ENCODE results near the gene COL6A2. TPM values are rescaled to one million over a fixed set of nuclear protein-coding genes. Genes with fewer than 3 reads are reported as not detected.
A peak's percentile ranks its signal among the peaks of the same experiment; 100 is the strongest.

The COL6A2 gene
- total RNA-seq, 1 experiment from 2014 or later, result 129 TPM

- Histone ChIP-seq H4K20me1 (ENCODE audit: control insufficient read depth, insufficient read depth, insufficient read length) (no peaks in the 10 kb centered on the region), H3K23me2 (ENCODE audit: insufficient read length, low read depth, low read length, poor library complexity, severe bottlenecking) (no peaks in the 10 kb centered on the region), H2BK5ac (ENCODE audit: insufficient read length, low read length) (no peak overlapping the region), H4K5ac (ENCODE audit: insufficient read length, low read depth, low read length) (no peak overlapping the region), H3K18ac (ENCODE audit: insufficient read length, low read depth, low read length) (no peak overlapping the region), H2BK20ac (ENCODE audit: low read depth, low read length, poor library complexity, severe bottlenecking) (no peak overlapping the region), H3K27me3 (ENCODE audit: insufficient read depth, low read length) (no peaks in the 10 kb centered on the region), H2BK15ac (ENCODE audit: low read depth, low read length) (no peak overlapping the region), H3K4me2 (ENCODE audit: insufficient read depth, insufficient read length, low read length) (no peak overlapping the region), H4K91ac (ENCODE audit: insufficient read length, low read depth, low read length) (no peak overlapping the region), H3K9me3 (ENCODE audit: control insufficient read depth, low read depth, low read length) (no peaks in the 10 kb centered on the region), H3K79me1 (ENCODE audit: insufficient read depth, low read depth, low read length, poor library complexity, severe bottlenecking) (no peaks in the 10 kb centered on the region), H3K23ac (ENCODE audit: insufficient read length, low read depth, low read length) (no peak overlapping the region), H3K9ac (ENCODE audit: extremely low read depth, insufficient read length, low read length) (no peak overlapping the region), H2BK120ac (ENCODE audit: low read depth, low read length, poor library complexity, severe bottlenecking) (no peak overlapping the region), H3K14ac (ENCODE audit: insufficient read depth, low read length) (no peak overlapping the region), H2BK12ac (ENCODE audit: insufficient read length, low read depth, low read length) (no peak overlapping the region), H4K8ac (replicated peaks; ENCODE audit: insufficient read length, low read depth, low read length) (no peak overlapping the region), H3K27ac (ENCODE audit: insufficient read length, low read depth, low read length) (no peak overlapping the region), H2AK5ac (ENCODE audit: insufficient read length, low read length) (no peak overlapping the region), H3K56ac (ENCODE audit: insufficient read length, low read depth, low read length) (no peak overlapping the region), H2AFZ (ENCODE audit: low read length) (no peak overlapping the region), H3K79me2 (ENCODE audit: insufficient read depth, low read length) (no peaks in the 10 kb centered on the region), H3K4me1 (ENCODE audit: insufficient read depth, low read length) (no peaks in the 10 kb centered on the region), H3T11ph (ENCODE audit: low read length) (no peak overlapping the region), H3K4ac (ENCODE audit: low read depth, low read length) (no peak overlapping the region)
- 100% methylated on average over 1 of the region's 16 CpGs for WGBS (ENCODE audit: extremely low coverage, insufficient read length, low lambda C conversion rate)
- H3K4me1 Mint-ChIP-seq, result peaks cover 0 to 15% of the 10 kb centered on the region in 2 experiments; a peak in 2 of 4 replicates
- TF ChIP-seq CTCF (conservative IDR thresholded peaks at IDR 0.05), result no peak
- H3K36me3 Mint-ChIP-seq (ENCODE audit: insufficient read depth in 1 of 3, low read depth in 3 of 3), result peaks cover 9 to 46% (median 17%) of the 10 kb centered on the region in 3 experiments
- H3K4me3 Mint-ChIP-seq, result no peak overlapping the region
- no peaks in the 10 kb centered on the region for H3K27me3 Mint-ChIP-seq (ENCODE audit: low read depth)
- peak; percentile 20 for DNase-seq
- H3K9me3 Mint-ChIP-seq, result no peaks in the 10 kb centered on the region; a peak in 1 of 5 replicates
- 0 out of 7 replicates have a peak overlapping the region, but pooled peaks of 1 of the 3 experiments have one; percentile 73 for H3K27ac Mint-ChIP-seq
Observed at GRCh38 chr21:46124083-46124925, 26.4 kb downstream of the COL6A2 start.

Data from H9 (cell line).